Airway epithelial cell (primary cell): Measurements from ENCODE around the gene LRFN2. TPM values are rescaled to one million over a fixed set of nuclear protein-coding genes. Genes with fewer than 3 reads are reported as not detected.

ENCODE experiments used
- total RNA-seq: library from RNA; depleted of rRNA; stranded (reverse); fragments of >200 nt; gene quantifications from 2 replicates; pipeline ENCODE4 v1.2.3, GENCODE V29; 2015

The LRFN2 gene
- not detected in 2 replicates for total RNA-seq

GRCh38 chr6:40587240-40588069, at the start of gene LRFN2:
LRFN2 (minus strand) TSS chr6:40587364.

